Prostate gland (tissue), 2 donors: ENCODE data around the gene CCR1.

Experiments
- CTCF ChIP-seq, 4 experiments: fragments of 200-600 bp in 2 of 4; fragments of 450-650 bp in 2 of 4; sonication (generic) in 2 of 4; IDR thresholded peaks; 1 replicate in 3 of 4; 2 replicates in 1 of 4; pipeline ENCODE4 v1.5.1; 2016 to 2019; ENCODE audit warnings: antibody characterized with exemption in 4 of 4, mild to moderate bottlenecking in 2 of 4, moderate library complexity in 2 of 4
- POLR2A ChIP-seq: fragments of 450-650 bp; IDR thresholded peaks from one replicate; pipeline ENCODE4 v1.6.1; 2016; ENCODE audit warnings: antibody characterized with exemption, mild to moderate bottlenecking
- POLR2AphosphoS5 ChIP-seq: sonication (generic); formaldehyde crosslinking; IDR thresholded peaks from one replicate; pipeline ENCODE4 v1.6.1; 2017; ENCODE audit warnings: antibody characterized with exemption

GRCh38 chr3:46209746-46210470 is 1.8 kb upstream of the CCR1 start:
- TF ChIP-seq CTCF (IDR thresholded peaks at IDR 0.05) (no peak), POLR2A (no peak), POLR2AphosphoS5 (no peak)
